A549 (cell line): ENCODE results near the gene LRRC46. TPM values are rescaled to one million over a fixed set of nuclear protein-coding genes. Genes with fewer than 3 reads are reported as not detected.

Source experiments
- ATAC-seq, 2 experiments: fragments of 200-7000 bp in 1 of 2; fragments of >200 bp in 1 of 2; cut with Nextera tagmentation in 1 of 2; cut with Tn5 transposase in 1 of 2; 3 replicates each; pipeline versions ENCODE4 v1.8.0 to v1.9.1; 2018 to 2020; ENCODE audit warnings: mild to moderate bottlenecking in 1 of 2, moderate library complexity in 1 of 2
- CTCF ChIA-PET: fragments of 300-600 bp; sonication (Branson Sonifier 250); formaldehyde crosslinking; extraction: SDS; loops from one replicate; lab custom pipeline; 2021; ENCODE audit warnings: antibody characterized with exemption, inconsistent platforms; lab: Yijun Ruan, JAX
- POLR2A ChIA-PET: fragments of 350-600 bp; formaldehyde crosslinking; extraction: SDS; loops from one replicate; lab custom pipeline; 2021; ENCODE audit warnings: antibody characterized with exemption, inconsistent platforms; lab: Yijun Ruan, JAX
- DNase-seq, 2 experiments: peaks; one replicate each; pipeline versions ENCODE4 v3.0.0 to v3.0.0-alpha.2; 2011 to 2016; ENCODE audit warnings: low read depth in 1 of 2, low spot score in 1 of 2
- FAIRE-seq: peaks from 2 replicates; lab custom pipeline; 2011; peaks lifted over from hg19 to GRCh38; lab: Jason Lieb, UNC
- H3K27ac ChIP-seq, 2 experiments: fragments of >200 bp; sonication (Bioruptor Twin); formaldehyde crosslinking; 3 replicates each; pipeline ENCODE4 v1.5.1; 2016 to 2017
- H3K4me1 ChIP-seq: fragments of >200 bp; sonication (Bioruptor Twin); formaldehyde crosslinking; 3 replicates; pipeline ENCODE4 v1.6.1; 2016
- H3K4me2 ChIP-seq: fragments of >200 bp; sonication (Bioruptor Twin); formaldehyde crosslinking; 3 replicates; pipeline ENCODE4 v1.6.1; 2016
- H3K4me3 ChIP-seq: fragments of >200 bp; sonication (Bioruptor Twin); formaldehyde crosslinking; 3 replicates; pipeline ENCODE4 v1.5.1; 2016
- H3K9me3 ChIP-seq: fragments of >200 bp; sonication (Bioruptor Twin); formaldehyde crosslinking; 3 replicates; pipeline ENCODE4 v1.6.1; 2016
- ATOH8 ChIP-seq: fragments of 250-450 bp; sonication (Bioruptor Pico); IDR thresholded peaks from 2 replicates; pipeline ENCODE4 v1.5.0; 2020; ENCODE audit warnings: low read depth, mild to moderate bottlenecking, moderate library complexity
- BCL3 ChIP-seq: fragments of >200 bp; sonication (Bioruptor Twin); formaldehyde crosslinking; IDR thresholded peaks from 3 replicates; pipeline ENCODE4 v1.6.1; 2016
- CBX8 ChIP-seq: fragments of 200-600 bp; sonication (generic); IDR thresholded peaks from 2 replicates; pipeline ENCODE4 v1.6.1; 2016
- CEBPB ChIP-seq, 2 experiments: fragments of >200 bp in 1 of 2; sonication (Bioruptor Twin) in 1 of 2; formaldehyde crosslinking in 1 of 2; IDR thresholded peaks; 2 replicates each; pipeline ENCODE4 v1.6.1; 2012 to 2016
- CHD2 ChIP-seq: fragments of 150-350 bp; IDR thresholded peaks from 2 replicates; pipeline ENCODE4 v1.6.1; 2014; ENCODE audit warnings: low read length; ENCODE audit not compliant: partially characterized antibody
- E2F6 ChIP-seq: IDR thresholded peaks from 2 replicates; pipeline ENCODE4 v1.6.1; 2012; ENCODE audit warnings: low read depth, borderline replicate concordance
- EHF ChIP-seq: fragments of 250-450 bp; sonication (Bioruptor Pico); IDR thresholded peaks from 2 replicates; pipeline ENCODE4 v1.5.0; 2020; ENCODE audit warnings: mild to moderate bottlenecking
- ELK1 ChIP-seq: fragments of 150-350 bp; IDR thresholded peaks from 2 replicates; pipeline ENCODE4 v1.6.1; 2014; ENCODE audit warnings: low read depth, mild to moderate bottlenecking, low read length
- FOSB ChIP-seq: fragments of 250-450 bp; sonication (Bioruptor Pico); IDR thresholded peaks from 2 replicates; pipeline ENCODE4 v1.5.0; 2020; ENCODE audit warnings: mild to moderate bottlenecking, moderate library complexity
- FOXS1 ChIP-seq: fragments of 250-450 bp; sonication (Bioruptor Pico); IDR thresholded peaks from 2 replicates; pipeline ENCODE4 v1.5.0; 2020; ENCODE audit warnings: mild to moderate bottlenecking, moderate library complexity
- HEYL ChIP-seq: fragments of 250-450 bp; sonication (Bioruptor Pico); IDR thresholded peaks from 2 replicates; pipeline ENCODE4 v1.8.0; 2021; ENCODE audit warnings: mild to moderate bottlenecking, moderate library complexity
- HMGXB4 ChIP-seq: fragments of 250-450 bp; sonication (Bioruptor Pico); IDR thresholded peaks from 2 replicates; pipeline ENCODE4 v1.5.0; 2021; ENCODE audit warnings: mild to moderate bottlenecking, moderate library complexity, borderline replicate concordance
- HOXA7 ChIP-seq: fragments of 250-450 bp; sonication (Bioruptor Pico); IDR thresholded peaks from 2 replicates; pipeline ENCODE4 v1.5.0; 2020; ENCODE audit warnings: mild to moderate bottlenecking, moderate library complexity
- HOXB13 ChIP-seq: fragments of 250-450 bp; sonication (Bioruptor Pico); IDR thresholded peaks from 2 replicates; pipeline ENCODE4 v1.5.0; 2020; ENCODE audit warnings: low read depth, mild to moderate bottlenecking, moderate library complexity
- HOXB5 ChIP-seq: fragments of 250-450 bp; sonication (Bioruptor Pico); IDR thresholded peaks from 2 replicates; pipeline ENCODE4 v1.5.0; 2020; ENCODE audit warnings: mild to moderate bottlenecking, moderate library complexity
- JUNB ChIP-seq: fragments of >200 bp; sonication (Bioruptor Twin); formaldehyde crosslinking; IDR thresholded peaks from 2 replicates; pipeline ENCODE4 v1.6.1; 2016
- KDM1A ChIP-seq: fragments of 200-600 bp; sonication (generic); IDR thresholded peaks from 2 replicates; pipeline ENCODE4 v1.6.1; 2016; ENCODE audit warnings: low read depth, mild to moderate bottlenecking
- KDM5A ChIP-seq: fragments of 200-600 bp; sonication (generic); IDR thresholded peaks from 2 replicates; pipeline ENCODE4 v1.6.1; 2016; ENCODE audit warnings: antibody characterized with exemption, mild to moderate bottlenecking
- NR3C1 ChIP-seq: fragments of >200 bp; sonication (Bioruptor Twin); formaldehyde crosslinking; IDR thresholded peaks from 3 replicates; pipeline ENCODE4 v1.6.1; 2017
- SREBF2 ChIP-seq: fragments of 450-650 bp; IDR thresholded peaks from 2 replicates; pipeline ENCODE4 v1.6.1; 2014; ENCODE audit warnings: mild to moderate bottlenecking, moderate library complexity
- TFCP2L1 ChIP-seq: fragments of 250-450 bp; sonication (Bioruptor Pico); IDR thresholded peaks from 2 replicates; pipeline ENCODE4 v1.5.0; 2021; ENCODE audit warnings: mild to moderate bottlenecking
- TP53 ChIP-seq: fragments of 250-450 bp; sonication (Bioruptor Pico); IDR thresholded peaks from 2 replicates; pipeline ENCODE4 v1.5.0; 2021; ENCODE audit warnings: mild to moderate bottlenecking, moderate library complexity
- ZFP36 ChIP-seq: fragments of 450-650 bp; IDR thresholded peaks from 2 replicates; pipeline ENCODE4 v1.6.1; 2014; ENCODE audit warnings: borderline replicate concordance; ENCODE audit not compliant: partially characterized antibody
- WGBS: methylation state at CpG from one replicate; pipeline ENCODE4 v1.1.6; 2017; ENCODE audit errors: missing lambda C conversion rate; 5-methylcytosine and 5-hydroxymethylcytosine counted together
- polyA plus RNA-seq, 4 experiments: library from polyadenylated mRNA; depleted of rRNA in 3 of 4; stranded (reverse); fragments of >200 nt; fragmentation: RNase III in 1 of 4; extraction: RNeasy Plus Mini Kit Qiagen cat#74134 plus additional on column Dnase treatment in 1 of 4; gene quantifications; 2 replicates in 3 of 4; 3 replicates in 1 of 4; pipeline ENCODE4 v1.2.3, GENCODE V29; 2011 to 2017

Gene LRRC46
- polyA plus RNA-seq, 2 of the 4 experiments (the other 2 are of a cell fraction), result 2.7 to 3.0 TPM

GRCh38 chr17:47852113-47852949 lies 20.9 kb downstream of the LRRC46 start:
- Histone ChIP-seq H3K4me3 (no peak overlapping the region), H3K4me1 (peaks cover 16% of the 10 kb centered on the region), H3K4me2 (no peak overlapping the region), H3K27ac (no peak overlapping the region; a peak in 1 of 6 replicates)
- no peak for ATAC-seq
- POLR2A ChIA-PET, result interaction anchor here (1.8 to 3.6 kb wide), 2 partner anchors 43 to 89 kb away, joined by 5 to 18 read pairs; partner anchors contain the start of genes PNPO and SP2
- FAIRE-seq, result no peak
- 81% methylated on average over 32 of the region's 32 CpGs for WGBS
- TF ChIP-seq HOXA7 (CRISPR knock-in tag) (no peak), CBX8 (0 out of 2 replicates have a peak, but pooled peaks have one; percentile 53), FOXS1 (CRISPR knock-in tag) (no peak), KDM1A (no peak)
- TF ChIP-seq, all 56 proteins: peak for 1
- no peaks in the 10 kb centered on the region for H3K9me3 ChIP-seq
- DNase-seq, result no peak
- CTCF ChIA-PET, result interaction anchor here (0.6 to 36.3 kb wide), 5 partner anchors 7 to 237 kb away, joined by 3 to 1860 read pairs (median 225); partner anchors contain the start of genes SCRN2, SP2 and SP6

GRCh38 chr17:47853616-47854015 lies 22.1 kb downstream of the LRRC46 start:
- POLR2A ChIA-PET, result no interaction called here
- Histone ChIP-seq H3K27ac (no peak overlapping the region), H3K4me2 (no peak overlapping the region), H3K9me3 (no peaks in the 10 kb centered on the region), H3K4me1 (peaks cover 16% of the 10 kb centered on the region), H3K4me3 (no peak overlapping the region)
- CTCF ChIA-PET, result interaction anchor here (1.3 to 36.3 kb wide), 4 partner anchors 8 to 244 kb away, joined by 3 to 1860 read pairs (median 304); partner anchors contain the start of genes SCRN2, SP2 and SP6
- TF ChIP-seq HOXB5 (no peak), E2F6 (no peak), FOSB (CRISPR knock-in tag) (no peak), HMGXB4 (no peak), ELK1 (no peak), KDM5A (no peak), ZFP36 (no peak), HEYL (CRISPR knock-in tag) (no peak), SREBF2 (no peak), BCL3 (no peak), CHD2 (no peak), TP53 (no peak), EHF (no peak)
- DNase-seq (no peak), FAIRE-seq (no peak), ATAC-seq (no peak)
- 47% methylated on average over 5 of the region's 5 CpGs for WGBS

- DNase-seq, result no peak
- peak overlapping the region in 1 of 2 experiments; percentile 7; a peak in 1 of 6 replicates for H3K27ac ChIP-seq
- no peaks in the 10 kb centered on the region for H3K9me3 ChIP-seq
- H3K4me1 ChIP-seq, result peaks cover 4% of the 10 kb centered on the region; the same call in 2 of the 3 replicates
- 46% methylated on average over 3 of the region's 3 CpGs for WGBS
- POLR2A ChIA-PET, result interaction anchor here (1.2 kb wide), 1 partner anchor 40 kb away, joined by 5 read pairs; the partner anchor contains the start of gene SP2
- no peak overlapping the region for H3K4me2 ChIP-seq
- CTCF ChIA-PET, result interaction anchor here (1.2 to 36.3 kb wide), 5 partner anchors 11 to 162 kb away, joined by 4 to 1860 read pairs (median 224); partner anchors contain the start of genes SCRN2, SP2 and SP6
- no peak for ATAC-seq
- FAIRE-seq, result no peak
- no peak overlapping the region for H3K4me3 ChIP-seq
- TF ChIP-seq TFCP2L1 (no peak), NR3C1 (no peak), CEBPB (IDR thresholded peaks at IDR 0.05) (no peak), EHF (no peak), JUNB (no peak), HOXB13 (no peak), HOXA7 (CRISPR knock-in tag) (no peak), ATOH8 (CRISPR knock-in tag) (no peak), HMGXB4 (no peak), KDM5A (no peak)
Observed at GRCh38 chr17:47855737-47856136, 24.3 kb downstream of the LRRC46 start.
